Testis (tissue), 3 donors: ENCODE results near the gene CFD. TPM values are rescaled to one million over a fixed set of nuclear protein-coding genes. Genes with fewer than 3 reads are reported as not detected.
"Not testable (repeated sequence)": the region's sequence is repeated elsewhere in the genome, so short reads cannot be mapped to it uniquely, and the experiment has no call there.

Experiments
- DNase-seq: peaks from one replicate; pipeline ENCODE4 v3.0.0-alpha.2; 2019
- H3K27ac ChIP-seq, 2 donors: fragments of 200-600 bp; sonication (generic); one replicate each; pipeline ENCODE4 v1.5.1; 2019
- H3K27me3 ChIP-seq: fragments of 200-600 bp; sonication (generic); one replicate; pipeline ENCODE4 v1.5.1; 2019
- H3K36me3 ChIP-seq: fragments of 200-600 bp; sonication (generic); one replicate; pipeline ENCODE4 v1.5.1; 2017; ENCODE audit warnings: low read depth; ENCODE audit errors: missing control alignments
- H3K4me1 ChIP-seq: fragments of 200-600 bp; sonication (generic); one replicate; pipeline ENCODE4 v1.5.1; 2019
- H3K4me3 ChIP-seq, 2 donors: fragments of 200-600 bp; sonication (generic); one replicate each; pipeline ENCODE4 v1.5.1; 2017 to 2019
- H3K9me3 ChIP-seq: fragments of 200-600 bp; sonication (generic); one replicate; pipeline ENCODE4 v1.5.1; 2017
- CTCF ChIP-seq, 3 experiments: fragments of 450-650 bp in 2 of 3; fragments of 200-600 bp in 1 of 3; sonication (generic) in 1 of 3; IDR thresholded peaks; one replicate each; pipeline ENCODE4 v1.5.1; 2016 to 2019; ENCODE audit warnings: antibody characterized with exemption in 3 of 3, mild to moderate bottlenecking in 2 of 3, moderate library complexity in 1 of 3
- POLR2A ChIP-seq: fragments of 450-650 bp; IDR thresholded peaks from one replicate; pipeline ENCODE4 v1.6.1; 2017; ENCODE audit warnings: antibody characterized with exemption, mild to moderate bottlenecking, moderate library complexity
- WGBS, 2 donors: methylation state at CpG; one replicate each; pipeline ENCODE4 v1.1.5; 2018; 5-methylcytosine and 5-hydroxymethylcytosine counted together
- intact Hi-C: fragments of 100-400 bp; cut with DNase I; formaldehyde crosslinking; loops from one replicate; pipeline ENCODE4 v1.15.1; 2023; ENCODE audit warnings: low total_unique reads
- polyA plus RNA-seq: library from polyadenylated mRNA; stranded (reverse); fragments of 350-450 nt; fragmentation: Illumina TruSeq; extraction: RNeasy Lipid Tissue Mini Kit (QIAGEN cat#74804); gene quantifications from one replicate; pipeline ENCODE4 v1.2.3, GENCODE V29; 2014; ENCODE audit warnings: low read depth, low replicate concordance; ENCODE audit not compliant: insufficient read depth
- total RNA-seq, 2 donors: library from RNA; depleted of rRNA; stranded (reverse); fragments of >200 nt; gene quantifications; one replicate each; pipeline ENCODE4 v1.2.3, GENCODE V29; 2016

Gene CFD
- total and polyA plus RNA-seq, 3 donors from 2014 or later: 83.1 to 185 (median 84.3) TPM

GRCh38 chr19:834216-834615 lies 25.2 kb upstream of the CFD start:
- H3K27me3 ChIP-seq: no peaks in the 10 kb centered on the region

GRCh38 chr19:835210-835810 lies 24.2 kb upstream of the CFD start:
- no peaks in the 10 kb centered on the region for H3K4me1 ChIP-seq
- no peak overlapping the region for H3K27ac ChIP-seq
- no peak overlapping the region for H3K4me3 ChIP-seq
- DNase-seq: no peak
- no peaks in the 10 kb centered on the region for H3K36me3 ChIP-seq
- TF ChIP-seq CTCF (IDR thresholded peaks at IDR 0.05): no peak
- TF ChIP-seq POLR2A: no peak
- no peaks in the 10 kb centered on the region for H3K27me3 ChIP-seq
- no peaks in the 10 kb centered on the region for H3K9me3 ChIP-seq
- WGBS, 2 donors: 33 to 71% methylated on average over 7 to 36 of the region's 36 CpGs
- intact Hi-C loops: no loop called here

More at GRCh38 chr19:834216-834615, 25.2 kb upstream of the CFD start:
- intact Hi-C loops: no loop called here
- no peaks in the 10 kb centered on the region for H3K36me3 ChIP-seq
- no peak for DNase-seq
- H3K27ac ChIP-seq: no peak overlapping the region
- no peaks in the 10 kb centered on the region for H3K9me3 ChIP-seq
- WGBS, 2 donors: 83 to 85% methylated on average over 24 of the region's 24 CpGs
- H3K4me1 ChIP-seq: no peaks in the 10 kb centered on the region
- H3K4me3 ChIP-seq: no peak overlapping the region
- no peak for TF ChIP-seq POLR2A
- no peak for TF ChIP-seq CTCF (IDR thresholded peaks at IDR 0.05)

GRCh38 chr19:840519-841206 lies 18.8 kb upstream of the CFD start, which contains the start of gene PRTN3:
PRTN3 (plus strand) TSS chr19:840999; CDS start chr19:841009, 10 bp downstream.
- no peak for TF ChIP-seq CTCF (IDR thresholded peaks at IDR 0.05)
- H3K27me3 ChIP-seq: no peaks in the 10 kb centered on the region
- intact Hi-C loops: loop anchor here (10.0 kb wide), 1 partner anchor 66 kb away; no protein-coding TSS in a partner anchor
- no peak within 1 kb of the TSS for H3K4me3 ChIP-seq
- peaks cover 9% of the 10 kb centered on the region for H3K4me1 ChIP-seq
- WGBS, 2 donors: 76% methylated on average over 22 of the region's 24 CpGs; no CpG with 5 or more reads in 1 of the 2 donors
- no peak within 1 kb of the TSS for H3K27ac ChIP-seq
- H3K36me3 ChIP-seq: no peaks in the 10 kb centered on the region
- DNase-seq: no peak
- no peaks in the 10 kb centered on the region for H3K9me3 ChIP-seq

GRCh38 chr19:842802-843179 lies 16.7 kb upstream of the CFD start:
- not testable (repeated sequence) for H3K36me3 ChIP-seq, H3K27ac ChIP-seq, DNase-seq, H3K9me3 ChIP-seq, H3K4me3 ChIP-seq, H3K27me3 ChIP-seq
- peaks cover 13% of the 10 kb centered on the region for H3K4me1 ChIP-seq
- intact Hi-C loops: loop anchor here (10.0 kb wide), 1 partner anchor 68 kb away; no protein-coding TSS in a partner anchor
- 66 to 73% methylated on average over 7 of the region's 7 CpGs for WGBS, 2 donors

GRCh38 chr19:843180-843835 lies 16.2 kb upstream of the CFD start:
- H3K27ac ChIP-seq: no peak overlapping the region
- H3K4me3 ChIP-seq: peak overlapping the region in 1 of 2 donors; percentile 38
- whole genome bisulfite sequencing, 2 donors: 0 to 7% methylated on average over 4 to 22 of the region's 46 CpGs
- H3K4me1 ChIP-seq: peaks cover 16% of the 10 kb centered on the region
- no peak for DNase-seq
- intact Hi-C loops: loop anchor here (10.0 kb wide), 1 partner anchor 69 kb away; no protein-coding TSS in a partner anchor
- no peaks in the 10 kb centered on the region for H3K27me3 ChIP-seq
- no peaks in the 10 kb centered on the region for H3K36me3 ChIP-seq
- no peak for TF ChIP-seq CTCF (IDR thresholded peaks at IDR 0.05)
- no peak for TF ChIP-seq POLR2A
- H3K9me3 ChIP-seq: no peaks in the 10 kb centered on the region
